Upper lobe of left lung (tissue), 6 donors: ENCODE measurements around the gene ATXN7L2. TPM values are rescaled to one million over a fixed set of nuclear protein-coding genes. Genes with fewer than 3 reads are reported as not detected.
"Not testable (repeated sequence)": the region's sequence is repeated elsewhere in the genome, so short reads cannot be mapped to it uniquely, and the experiment has no call there.

Source experiments
- ATAC-seq, 2 donors: fragments of 200-7000 bp; cut with Tn5 transposase; one replicate each; pipeline ENCODE4 v1.9.1; 2022; ENCODE audit warnings: mild to moderate bottlenecking in 2 of 2, moderate library complexity in 2 of 2; ENCODE audit not compliant: low FRiP score in 2 of 2
- DNase-seq, 2 donors: peaks; one replicate each; pipeline ENCODE4 v3.0.0-alpha.2; 2019 to 2020
- H3K27ac ChIP-seq, 4 donors: fragments of 200-600 bp; sonication (generic); one replicate each; pipeline ENCODE4 v1.5.1; 2016 to 2019
- H3K27me3 ChIP-seq, 4 donors: fragments of 200-600 bp; sonication (generic); one replicate each; pipeline ENCODE4 v1.5.1; 2017 to 2019
- H3K36me3 ChIP-seq, 4 donors: fragments of 200-600 bp; sonication (generic); one replicate each; pipeline ENCODE4 v1.5.1; 2016 to 2019
- H3K4me1 ChIP-seq, 4 donors: fragments of 200-600 bp; sonication (generic); one replicate each; pipeline ENCODE4 v1.5.1; 2018 to 2019
- H3K4me3 ChIP-seq, 4 donors: fragments of 200-600 bp; sonication (generic); one replicate each; pipeline ENCODE4 v1.5.1; 2017 to 2019; ENCODE audit warnings: mild to moderate bottlenecking in 2 of 4, moderate library complexity in 1 of 4
- H3K9me3 ChIP-seq, 4 donors: fragments of 200-600 bp; sonication (generic); one replicate each; pipeline ENCODE4 v1.5.1; 2018 to 2019
- CTCF ChIP-seq, 6 experiments: fragments of 450-650 bp in 4 of 6; fragments of 200-600 bp in 2 of 6; sonication (generic) in 2 of 6; IDR thresholded peaks; one replicate each; pipeline ENCODE4 v1.5.1; 2016 to 2019; ENCODE audit warnings: antibody characterized with exemption in 6 of 6
- EP300 ChIP-seq, 4 donors: sonication (generic); formaldehyde crosslinking; IDR thresholded peaks; one replicate each; pipeline ENCODE4 v1.5.1; 2017; ENCODE audit warnings: antibody characterized with exemption in 4 of 4, control low read depth in 2 of 4
- POLR2A ChIP-seq, 4 donors: fragments of 450-650 bp; IDR thresholded peaks; one replicate each; pipeline ENCODE4 v1.5.1; 2016 to 2017; ENCODE audit warnings: antibody characterized with exemption in 4 of 4, mild to moderate bottlenecking in 2 of 4
- POLR2AphosphoS5 ChIP-seq, 2 donors: sonication (generic); formaldehyde crosslinking; IDR thresholded peaks; one replicate each; pipeline ENCODE4 v1.5.1; 2017; ENCODE audit warnings: antibody characterized with exemption in 2 of 2
- WGBS, 2 donors: methylation state at CpG; one replicate each; pipeline ENCODE4 v1.1.5; 2017 to 2018; 5-methylcytosine and 5-hydroxymethylcytosine counted together
- total RNA-seq, 6 donors: library from RNA; depleted of rRNA in 4 of 6; stranded (reverse); fragments of >200 nt in 4 of 6; gene quantifications; one replicate each; pipeline versions ENCODE4 v1.1.0 to v1.2.1, GENCODE V29; 2016 to 2021
- donor health status: DM: no; HTN: no; CAD: no; lungs with moderate emphysema.
- donor health status: DM: no; HTN: yes; CAD: no; lungs with severe emphysema.

Gene ATXN7L2
- total RNA-seq, 6 donors from 2014 or later: 2.3 to 19.9 (median 5.3) TPM

DNA sequence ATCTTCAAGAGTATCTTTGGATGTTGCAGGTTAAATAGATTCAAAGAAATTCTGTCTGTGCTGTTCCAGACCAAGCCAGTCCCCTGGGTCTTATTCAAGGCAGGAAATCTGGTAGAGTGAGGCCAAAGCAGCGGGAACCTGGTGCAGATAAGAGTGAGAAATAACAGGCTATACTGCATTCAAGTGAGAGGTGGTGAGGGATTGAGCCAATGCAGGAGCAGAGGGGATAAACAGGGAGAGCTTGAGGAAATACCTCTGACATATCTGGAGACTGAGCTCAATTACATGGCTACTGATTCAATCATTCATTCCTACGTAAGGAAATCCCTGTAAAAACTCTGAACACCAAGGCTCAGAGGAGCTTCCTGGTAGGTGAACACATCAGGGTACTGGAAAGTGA, 40.2 kb upstream of the ATXN7L2 start:
- ATAC-seq: no peak
- Histone ChIP-seq H3K4me1 (no peaks in the 10 kb centered on the region), H3K4me3 (no peak overlapping the region), H3K9me3 (no peaks in the 10 kb centered on the region), H3K27ac (no peak overlapping the region), H3K36me3 (no peaks in the 10 kb centered on the region), H3K27me3 (no peaks in the 10 kb centered on the region)
- TF ChIP-seq CTCF (IDR thresholded peaks at IDR 0.05) (no peak), EP300 (IDR thresholded peaks at IDR 0.05) (no peak), POLR2A (IDR thresholded peaks at IDR 0.05) (no peak), POLR2AphosphoS5 (IDR thresholded peaks at IDR 0.05) (no peak)
- no peak for DNase-seq
- WGBS, 2 donors: 59 to 76% methylated on average over 2 of the region's 2 CpGs

DNA sequence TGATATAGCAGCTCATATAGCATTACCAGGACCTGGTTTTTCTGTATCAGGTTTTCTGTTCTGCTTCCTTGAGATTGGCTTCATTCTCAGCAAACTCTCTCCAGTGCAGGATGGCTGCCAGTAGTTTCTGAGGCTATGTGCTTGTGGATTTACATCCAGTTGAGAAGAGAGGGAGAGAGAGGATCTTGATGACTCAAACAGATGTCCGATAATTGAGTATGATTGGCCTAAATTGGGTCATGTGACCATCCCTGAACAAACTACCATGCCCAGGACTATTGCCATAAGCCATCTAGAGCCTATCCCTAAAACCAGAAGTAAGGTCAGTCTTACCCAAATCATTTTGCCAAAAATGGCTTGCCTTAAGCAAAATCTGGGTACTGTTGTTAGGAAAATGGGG, 39.4 kb upstream of the ATXN7L2 start:
- ATAC-seq (no peak), DNase-seq (no peak)
- no peaks in the 10 kb centered on the region for H3K9me3 ChIP-seq
- H3K27me3 ChIP-seq: no peaks in the 10 kb centered on the region
- no peaks in the 10 kb centered on the region for H3K36me3 ChIP-seq
- no peak overlapping the region for H3K4me3 ChIP-seq
- no peak overlapping the region for H3K27ac ChIP-seq
- TF ChIP-seq EP300 (IDR thresholded peaks at IDR 0.05): no peak
- TF ChIP-seq POLR2A (IDR thresholded peaks at IDR 0.05): no peak
- TF ChIP-seq POLR2AphosphoS5 (IDR thresholded peaks at IDR 0.05): no peak
- TF ChIP-seq CTCF (IDR thresholded peaks at IDR 0.05): no peak
- WGBS, 2 donors: 86% methylated on average over 1 of the region's 1 CpG
- H3K4me1 ChIP-seq: no peaks in the 10 kb centered on the region

DNA sequence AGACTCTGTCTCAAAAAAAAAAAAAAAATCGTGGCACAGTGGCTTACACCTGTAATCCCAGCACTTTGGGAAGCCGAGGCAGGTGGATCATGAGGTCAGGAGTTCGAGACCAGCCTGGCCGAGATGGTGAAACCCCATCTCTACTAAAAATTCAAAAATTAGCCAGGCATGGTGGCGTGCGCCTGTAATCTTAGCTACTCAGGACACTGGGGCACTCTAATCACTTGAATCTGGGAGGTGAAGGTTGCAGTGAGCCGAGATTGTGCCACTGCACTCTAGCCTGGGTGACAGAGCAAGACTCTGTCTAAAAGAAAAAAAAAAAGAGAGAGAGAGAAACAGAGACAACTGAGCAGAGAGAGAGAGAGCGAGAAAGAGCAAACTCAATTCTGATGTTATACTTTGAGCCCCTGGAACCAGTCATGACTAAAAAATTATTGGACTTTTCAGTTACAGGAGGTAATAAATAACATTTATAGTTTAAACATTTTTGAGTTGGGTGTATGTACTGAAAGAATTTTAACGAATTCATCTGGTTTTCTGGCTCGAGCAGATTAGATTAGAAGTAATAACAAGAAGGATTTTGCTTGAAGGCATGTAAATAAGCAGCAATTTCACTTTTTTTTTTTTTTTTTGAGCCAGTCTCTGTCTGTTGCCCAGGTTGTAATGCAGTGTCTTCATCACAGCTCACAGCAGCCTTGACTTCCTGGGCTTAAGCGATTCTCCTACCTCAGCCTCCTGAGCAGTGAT, 37.6 kb upstream of the ATXN7L2 start:
- not testable (repeated sequence) for H3K4me3 ChIP-seq, H3K27ac ChIP-seq, H3K36me3 ChIP-seq, H3K27me3 ChIP-seq, H3K9me3 ChIP-seq, ATAC-seq, H3K4me1 ChIP-seq, DNase-seq
- 71 to 74% methylated on average over 11 of the region's 11 CpGs for WGBS, 2 donors

GRCh38 chr1:109447524-109447923, 36.2 kb upstream of the ATXN7L2 start:
- Histone ChIP-seq H3K27ac (no peak overlapping the region), H3K9me3 (no peaks in the 10 kb centered on the region), H3K4me3 (no peak overlapping the region), H3K36me3 (no peaks in the 10 kb centered on the region), H3K27me3 (no peaks in the 10 kb centered on the region), H3K4me1 (no peaks in the 10 kb centered on the region)
- WGBS, 2 donors: 60% methylated on average over 4 of the region's 4 CpGs
- no peak for DNase-seq
- no peak for ATAC-seq
- TF ChIP-seq EP300 (IDR thresholded peaks at IDR 0.05): no peak
- TF ChIP-seq POLR2A (IDR thresholded peaks at IDR 0.05): no peak
- TF ChIP-seq CTCF (IDR thresholded peaks at IDR 0.05): no peak
- no peak for TF ChIP-seq POLR2AphosphoS5 (IDR thresholded peaks at IDR 0.05)

DNA sequence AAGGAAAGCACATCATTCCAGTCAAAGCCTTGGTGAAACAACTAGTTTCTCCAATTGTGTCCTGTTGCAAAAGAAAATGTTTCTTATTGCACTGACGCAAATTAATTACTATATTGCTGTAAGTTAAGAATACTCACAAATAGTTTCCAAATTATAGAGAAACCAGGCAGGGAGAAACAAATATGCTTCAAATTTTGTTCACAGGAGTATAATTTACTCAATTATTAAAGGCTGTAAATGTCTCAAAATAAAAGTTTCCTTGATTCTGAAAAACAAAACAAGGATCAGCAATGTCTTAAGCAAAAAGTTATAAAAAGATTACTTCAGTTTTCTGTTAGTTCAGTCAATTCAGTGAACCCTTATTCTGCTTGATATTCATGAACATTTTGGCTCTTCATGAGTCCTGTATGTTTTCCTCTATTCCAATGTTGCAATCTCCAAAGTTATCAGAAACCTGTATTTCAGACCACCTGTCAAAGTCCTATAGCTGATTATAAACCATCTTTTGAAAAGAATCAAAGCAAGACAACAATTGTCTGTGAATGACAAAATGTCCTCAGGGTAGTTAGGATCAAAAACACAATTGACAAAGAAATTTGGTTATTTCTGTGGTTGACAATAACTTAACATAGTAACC, 29.1 kb upstream of the ATXN7L2 start:
- ATAC-seq: no peak
- Histone ChIP-seq H3K27me3 (no peaks in the 10 kb centered on the region), H3K4me3 (no peak overlapping the region), H3K27ac (no peak overlapping the region), H3K9me3 (peaks cover 0 to 10% (median 0%) of the 10 kb centered on the region in 4 donors), H3K4me1 (no peaks in the 10 kb centered on the region), H3K36me3 (no peaks in the 10 kb centered on the region)
- TF ChIP-seq CTCF (IDR thresholded peaks at IDR 0.05) (no peak), EP300 (IDR thresholded peaks at IDR 0.05) (no peak), POLR2AphosphoS5 (IDR thresholded peaks at IDR 0.05) (no peak), POLR2A (IDR thresholded peaks at IDR 0.05) (no peak)
- 98% methylated on average over 1 of the region's 1 CpG for WGBS, 2 donors
- DNase-seq: no peak
